ENCODE results near the gene OBP2B. TPM values are rescaled to one million over a fixed set of nuclear protein-coding genes. Genes with fewer than 3 reads are reported as not detected.

OBP2B gene
- polyA plus RNA-seq, 3 donors = not detected

DNA sequence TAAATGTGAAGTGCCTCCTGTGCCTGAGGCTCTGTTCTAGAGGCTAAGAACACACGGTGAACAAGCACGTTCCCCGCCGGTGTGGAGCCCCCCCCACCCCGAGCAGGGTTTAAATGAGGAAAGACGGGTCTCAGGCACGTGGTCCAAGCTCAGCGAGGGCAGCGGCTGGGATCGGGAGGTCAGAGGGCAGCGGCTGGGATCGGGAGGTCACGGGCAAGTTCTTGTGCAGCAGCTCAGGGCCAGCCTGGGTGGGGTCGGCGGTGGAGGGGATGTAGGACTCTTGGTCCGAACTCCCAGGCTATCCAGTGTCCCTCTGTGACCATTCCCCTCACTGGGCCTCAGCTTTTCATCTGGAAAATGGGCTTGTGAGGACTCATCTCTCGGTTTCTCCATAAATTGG lies 42.7 kb downstream of the OBP2B start:
- Histone ChIP-seq H3K9ac (ENCODE audit: insufficient read depth, low read length, poor library complexity, severe bottlenecking) (no peak overlapping the region), H3K36me3 (replicated peaks in 1 of 2; ENCODE audit: control insufficient read depth in 1 of 2, insufficient read depth in 2 of 2, low read length in 2 of 2) (peaks cover 0 to 4% of the 10 kb centered on the region in 2 donors), H3K4me3 (replicated peaks in 1 of 3; ENCODE audit: low read depth in 2 of 3, low read length in 3 of 3) (no peak overlapping the region), H4K20me1 (ENCODE audit: insufficient read depth, low read length) (peaks cover 18% of the 10 kb centered on the region), H3K9me3 (replicated peaks in 1 of 2; ENCODE audit: control insufficient read depth in 1 of 2, insufficient read depth in 1 of 2, low read length in 2 of 2) (no peaks in the 10 kb centered on the region), H3K79me2 (ENCODE audit: insufficient read depth, low read length) (peaks cover 9% of the 10 kb centered on the region), H3K27me3 (ENCODE audit: control insufficient read depth in 2 of 2, insufficient read depth in 2 of 2, low read length in 2 of 2) (peaks cover 0 to 6% of the 10 kb centered on the region in 2 donors), H3K4me2 (replicated peaks; ENCODE audit: extremely low read depth, low read length, poor library complexity, severe bottlenecking) (no peak overlapping the region), H2AFZ (ENCODE audit: insufficient read depth, low read depth, low read length, poor library complexity, severe bottlenecking) (no peak overlapping the region), H3K27ac (ENCODE audit: low read depth in 1 of 2, low read length in 2 of 2) (no peak overlapping the region), H3K4me1 (ENCODE audit: control insufficient read depth in 1 of 2, insufficient read depth in 2 of 2, low read length in 2 of 2) (peaks cover 22 to 27% of the 10 kb centered on the region in 2 donors)
- TF ChIP-seq, protein P1, sequence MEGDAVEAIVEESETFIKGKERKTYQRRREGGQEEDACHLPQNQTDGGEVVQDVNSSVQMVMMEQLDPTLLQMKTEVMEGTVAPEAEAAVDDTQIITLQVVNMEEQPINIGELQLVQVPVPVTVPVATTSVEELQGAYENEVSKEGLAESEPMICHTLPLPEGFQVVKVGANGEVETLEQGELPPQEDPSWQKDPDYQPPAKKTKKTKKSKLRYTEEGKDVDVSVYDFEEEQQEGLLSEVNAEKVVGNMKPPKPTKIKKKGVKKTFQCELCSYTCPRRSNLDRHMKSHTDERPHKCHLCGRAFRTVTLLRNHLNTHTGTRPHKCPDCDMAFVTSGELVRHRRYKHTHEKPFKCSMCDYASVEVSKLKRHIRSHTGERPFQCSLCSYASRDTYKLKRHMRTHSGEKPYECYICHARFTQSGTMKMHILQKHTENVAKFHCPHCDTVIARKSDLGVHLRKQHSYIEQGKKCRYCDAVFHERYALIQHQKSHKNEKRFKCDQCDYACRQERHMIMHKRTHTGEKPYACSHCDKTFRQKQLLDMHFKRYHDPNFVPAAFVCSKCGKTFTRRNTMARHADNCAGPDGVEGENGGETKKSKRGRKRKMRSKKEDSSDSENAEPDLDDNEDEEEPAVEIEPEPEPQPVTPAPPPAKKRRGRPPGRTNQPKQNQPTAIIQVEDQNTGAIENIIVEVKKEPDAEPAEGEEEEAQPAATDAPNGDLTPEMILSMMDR (IDR thresholded peaks at IDR 0.05) = no peak
- H3K27me3 Mint-ChIP-seq (ENCODE audit: low read depth in 3 of 3) = peaks cover 4 to 29% (median 13%) of the 10 kb centered on the region in 3 donors
- no peak for DNase-seq
- 94% methylated on average over 15 of the region's 17 CpGs for WGBS (ENCODE audit: insufficient coverage)
- intact Hi-C loops (cut with micrococcal nuclease) = no loop called here
- peaks cover 5 to 6% of the 10 kb centered on the region in 2 donors for H3K36me3 Mint-ChIP-seq
- peaks cover 19% of the 10 kb centered on the region for H3K4me1 Mint-ChIP-seq
- H3K4me3 Mint-ChIP-seq = no peak overlapping the region
- H3K9me3 Mint-ChIP-seq = peaks cover 0 to 3% (median 0%) of the 10 kb centered on the region in 7 donors
- no peak overlapping the region for H3K27ac Mint-ChIP-seq

DNA sequence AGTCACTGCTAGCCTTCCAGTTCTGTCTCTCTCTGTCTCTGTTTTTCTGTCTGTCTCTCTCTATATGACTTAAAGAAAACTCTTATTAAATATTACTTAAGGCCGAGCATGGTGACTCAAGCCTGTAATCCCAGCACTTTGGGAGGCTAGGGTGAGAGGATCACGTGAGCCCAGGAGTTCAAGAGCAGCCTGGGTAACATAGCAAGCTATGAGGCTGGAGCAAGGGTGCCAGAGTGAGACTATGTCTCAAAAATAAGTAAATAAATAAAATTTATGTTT lies 43.7 kb downstream of the OBP2B start:
- Mint-ChIP-seq H3K27ac (no peak overlapping the region), H3K4me3 (no peak overlapping the region), H3K36me3 (peaks cover 8 to 13% of the 10 kb centered on the region in 2 donors), H3K9me3 (peaks cover 0 to 3% (median 0%) of the 10 kb centered on the region in 7 donors), H3K4me1 (peaks cover 29% of the 10 kb centered on the region), H3K27me3 (ENCODE audit: low read depth in 3 of 3) (peaks cover 4 to 29% (median 15%) of the 10 kb centered on the region in 3 donors)
- Histone ChIP-seq H3K4me3 (replicated peaks in 1 of 3; ENCODE audit: low read depth in 2 of 3, low read length in 3 of 3) (no peak overlapping the region), H3K79me2 (ENCODE audit: insufficient read depth, low read length) (peaks cover 9% of the 10 kb centered on the region), H3K27me3 (ENCODE audit: control insufficient read depth in 2 of 2, insufficient read depth in 2 of 2, low read length in 2 of 2) (peaks cover 0 to 6% of the 10 kb centered on the region in 2 donors), H2AFZ (ENCODE audit: insufficient read depth, low read depth, low read length, poor library complexity, severe bottlenecking) (no peak overlapping the region), H3K9ac (ENCODE audit: insufficient read depth, low read length, poor library complexity, severe bottlenecking) (no peak overlapping the region), H3K27ac (ENCODE audit: low read depth in 1 of 2, low read length in 2 of 2) (no peak overlapping the region), H3K4me2 (replicated peaks; ENCODE audit: extremely low read depth, low read length, poor library complexity, severe bottlenecking) (no peak overlapping the region), H3K36me3 (replicated peaks in 1 of 2; ENCODE audit: control insufficient read depth in 1 of 2, insufficient read depth in 2 of 2, low read length in 2 of 2) (peaks cover under 1 to 7% of the 10 kb centered on the region in 2 donors), H3K9me3 (replicated peaks in 1 of 2; ENCODE audit: control insufficient read depth in 1 of 2, insufficient read depth in 1 of 2, low read length in 2 of 2) (no peaks in the 10 kb centered on the region), H3K4me1 (ENCODE audit: control insufficient read depth in 1 of 2, insufficient read depth in 2 of 2, low read length in 2 of 2) (peaks cover 32 to 37% of the 10 kb centered on the region in 2 donors), H4K20me1 (ENCODE audit: insufficient read depth, low read length) (peaks cover 28% of the 10 kb centered on the region)
- intact Hi-C loops (cut with micrococcal nuclease) = no loop called here
- TF ChIP-seq, protein P1 (IDR thresholded peaks at IDR 0.05) = no peak
- DNase-seq = no peak
- WGBS (ENCODE audit: insufficient coverage) = no CpG with 5 or more reads among the region's 2 CpGs
